ENCODE measurements around the gene PCBP3.

PCBP3 gene

DNA sequence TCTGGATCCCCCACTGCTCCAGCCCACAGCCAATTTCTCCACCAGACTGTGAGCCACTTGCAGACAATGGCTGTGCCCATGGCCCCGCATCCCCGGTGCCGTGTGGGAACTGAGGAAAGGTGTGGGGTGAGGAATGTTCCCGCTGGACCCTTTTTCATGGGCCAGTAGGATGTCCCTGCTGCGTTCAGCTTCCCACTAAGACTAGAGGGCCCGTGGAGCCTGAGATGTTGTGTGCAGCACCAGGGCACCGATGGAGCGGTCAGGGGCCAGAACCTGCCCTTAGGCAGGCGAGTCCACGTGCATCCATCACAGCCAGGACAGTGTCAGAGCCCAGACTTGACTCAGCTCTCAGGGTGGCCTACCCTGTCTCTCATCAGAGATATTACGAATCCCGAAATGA, 232.4 kb downstream of the PCBP3 start:
- no peak for DNase-seq (ENCODE audit: low read depth)

DNA sequence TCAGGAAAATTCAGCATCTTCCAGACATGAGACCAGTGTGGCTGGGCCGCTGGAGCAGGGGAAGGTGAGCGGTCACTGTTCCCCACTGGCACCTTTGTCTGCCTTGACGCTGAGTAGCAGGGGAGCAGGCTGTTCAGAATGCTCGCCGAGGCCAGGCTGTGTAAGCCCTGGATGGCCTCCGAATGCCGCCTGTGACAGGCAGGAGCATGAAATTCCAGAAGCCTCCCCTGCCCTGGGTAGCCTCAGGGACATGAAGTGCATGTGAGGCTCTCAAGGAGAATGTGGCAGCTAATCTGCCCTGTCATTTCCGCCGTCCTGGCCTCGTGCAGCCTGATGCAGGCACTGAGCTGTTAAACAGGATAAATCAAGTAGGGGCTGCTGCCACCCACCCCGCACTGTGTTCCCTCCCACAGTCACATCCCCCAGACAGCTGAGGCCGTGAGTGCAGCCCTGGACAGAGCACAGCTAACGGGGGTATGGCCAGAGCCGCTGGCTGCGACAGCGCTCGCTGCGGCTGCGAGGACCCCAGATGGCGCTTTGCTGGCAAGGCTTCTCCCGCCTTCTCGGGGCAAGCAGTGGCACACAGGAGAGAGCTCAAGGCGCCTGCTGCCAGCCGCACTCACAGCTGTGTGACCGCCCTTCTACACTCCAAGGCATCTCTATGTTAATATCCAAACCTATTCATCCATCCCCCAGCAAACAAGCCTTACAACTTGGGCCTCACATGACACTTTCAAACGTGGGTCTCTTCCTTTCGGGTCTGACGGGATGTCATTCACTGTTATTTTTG, 233.1 kb downstream of the PCBP3 start:
- no peak for DNase-seq (ENCODE audit: low read depth)

DNA sequence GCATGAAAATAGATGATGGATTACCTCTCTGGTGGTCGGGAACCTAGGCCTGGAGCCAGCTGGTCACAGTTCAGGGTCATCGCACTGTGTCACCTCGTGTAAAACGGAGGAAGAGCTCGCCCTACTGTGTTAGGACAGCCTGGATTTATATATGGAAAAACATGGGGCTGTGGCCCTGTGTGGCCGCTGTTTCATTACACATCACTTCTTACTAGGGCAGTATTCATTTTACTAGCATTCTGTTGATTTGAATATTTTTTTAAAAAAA, 233.6 kb downstream of the PCBP3 start:
- DNase-seq (ENCODE audit: low read depth): no peak

DNA sequence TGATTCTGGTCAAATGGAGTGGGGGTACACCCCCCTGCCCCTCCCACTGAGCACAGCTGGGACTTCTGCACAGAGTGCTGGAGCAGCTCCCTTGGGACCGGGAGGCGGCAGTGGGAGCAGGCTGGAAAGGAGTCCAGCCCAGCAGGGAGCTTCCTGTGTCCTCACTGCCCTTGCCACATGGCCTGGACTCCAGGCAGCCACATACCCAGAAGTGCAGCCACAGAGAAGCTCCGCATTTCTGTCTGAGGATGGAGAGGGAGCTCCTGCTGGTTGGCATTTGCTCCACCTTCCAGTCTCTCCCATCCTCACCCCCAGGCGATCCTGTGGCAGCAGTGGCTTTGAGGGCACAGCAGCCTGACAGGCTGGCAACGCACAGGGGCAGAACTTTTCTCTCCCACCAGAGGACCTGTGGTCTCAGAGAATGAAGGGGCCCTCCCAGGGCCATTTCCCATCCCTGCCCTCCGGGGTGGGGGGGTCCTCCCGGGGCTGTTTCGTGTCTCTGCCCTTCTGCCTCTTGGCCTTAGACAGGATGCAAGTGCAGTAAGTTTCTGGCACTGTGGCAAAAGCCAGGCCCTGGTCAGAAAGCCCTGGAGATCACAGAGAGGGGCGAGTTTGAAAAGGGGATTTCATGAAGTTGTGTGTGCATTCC, 234.4 kb downstream of the PCBP3 start:
- DNase-seq (ENCODE audit: low read depth): no peak

DNA sequence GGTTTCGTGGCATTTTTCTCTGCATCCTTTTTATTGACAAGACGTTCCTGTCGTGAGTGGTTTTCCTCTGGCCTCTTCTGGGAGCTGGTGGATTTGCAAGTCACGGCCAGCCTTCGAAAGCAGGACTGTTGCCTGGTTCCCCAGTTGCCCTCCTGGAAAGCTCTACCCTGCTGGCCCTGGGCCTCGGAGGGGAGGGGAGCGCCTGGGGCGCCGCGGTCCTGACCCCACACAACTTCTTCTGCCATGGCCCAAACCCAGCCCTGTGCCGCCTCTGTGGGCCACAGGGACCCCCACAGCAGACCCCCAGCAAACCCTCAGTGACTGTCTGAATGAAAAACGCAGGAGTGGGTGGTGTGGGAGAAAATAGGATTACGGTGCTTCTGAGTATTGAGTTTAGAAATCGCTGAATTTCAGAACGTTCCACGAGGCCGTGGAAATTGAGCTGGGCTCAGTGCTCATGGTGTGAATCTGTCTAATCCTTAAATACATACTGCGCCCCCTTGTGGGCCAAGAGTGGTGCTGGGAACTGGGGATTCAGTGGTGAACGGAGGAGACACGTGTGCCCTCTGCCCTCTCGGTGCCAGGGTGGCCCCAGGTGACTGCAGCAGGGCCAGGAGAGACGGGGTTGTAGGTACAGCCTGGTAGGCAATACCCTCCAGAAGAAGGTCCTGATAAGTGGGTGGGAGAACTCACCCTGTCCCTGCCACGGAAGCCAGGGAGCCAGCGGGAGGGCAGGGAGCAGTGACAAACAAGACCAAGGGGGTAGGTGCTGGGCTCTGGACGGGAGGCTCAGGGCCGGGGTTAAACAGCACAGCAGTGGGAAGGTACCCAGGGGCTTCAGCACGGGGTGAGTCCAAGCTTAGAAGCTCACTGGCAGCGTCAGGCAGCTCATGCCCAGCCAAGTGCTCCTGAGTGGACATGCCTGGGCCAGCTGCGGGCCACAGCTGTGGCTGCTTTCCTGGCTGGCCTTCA, 236.9 kb downstream of the PCBP3 start:
- peak; percentile 15 for DNase-seq (ENCODE audit: low read depth)

DNA sequence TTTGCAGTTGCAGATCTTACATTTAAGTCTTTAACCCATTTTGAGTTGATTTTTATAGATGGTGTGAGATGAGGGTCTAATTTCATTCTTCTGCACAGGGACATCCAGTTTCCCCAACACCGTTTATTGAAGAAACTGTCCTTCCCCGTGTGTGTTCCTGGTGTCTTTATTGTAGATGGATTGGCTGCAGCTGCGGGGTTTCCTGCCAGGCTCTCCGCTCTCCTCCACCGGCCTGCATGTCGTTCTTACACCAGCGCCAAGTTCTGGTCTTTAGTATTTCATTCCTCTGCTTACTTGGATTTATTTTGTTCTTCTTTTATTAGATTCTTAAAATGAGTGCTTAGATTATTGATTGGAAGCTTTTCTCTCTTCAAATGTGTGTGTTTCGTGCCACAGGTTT, 239.1 kb downstream of the PCBP3 start:
- DNase-seq (ENCODE audit: low read depth): no peak

DNA sequence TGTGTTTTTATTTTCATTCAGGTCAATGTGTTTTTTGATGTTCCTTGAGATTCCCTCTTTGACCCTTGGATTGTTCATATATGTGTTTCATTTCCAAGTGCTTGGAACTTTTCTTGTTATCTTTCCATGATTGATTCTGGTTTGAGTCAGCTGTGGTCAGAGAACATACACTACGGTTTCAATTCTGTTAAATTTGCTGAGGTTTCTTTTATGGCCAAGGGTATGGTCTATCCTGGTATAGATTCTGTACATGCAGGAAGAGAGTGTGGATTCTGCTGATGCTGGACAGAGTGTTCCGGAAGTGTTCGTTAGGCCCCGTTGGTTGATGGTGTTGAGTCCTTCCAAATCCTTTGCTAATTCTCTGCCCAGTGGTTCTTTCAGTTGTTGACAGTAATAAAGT, 239.6 kb downstream of the PCBP3 start:
- DNase-seq (ENCODE audit: low read depth): no peak

DNA sequence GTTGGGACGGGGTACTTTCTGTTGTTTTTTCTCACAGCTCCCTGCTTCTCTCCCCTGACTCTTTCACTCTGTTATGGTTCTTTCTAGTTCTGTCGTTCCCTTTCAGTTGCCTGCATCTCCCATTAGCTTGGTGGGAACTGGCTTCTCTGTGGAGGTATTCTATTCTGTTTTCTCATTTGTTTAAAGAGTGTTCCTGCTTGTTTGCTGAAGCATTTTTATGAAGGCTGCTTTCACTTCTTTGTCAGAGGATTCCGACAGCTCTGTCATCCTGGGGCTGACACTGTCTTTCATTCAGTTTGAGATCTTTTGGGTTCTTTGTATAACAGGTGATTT, 242.0 kb downstream of the PCBP3 start:
- no peak for DNase-seq (ENCODE audit: low read depth)

DNA sequence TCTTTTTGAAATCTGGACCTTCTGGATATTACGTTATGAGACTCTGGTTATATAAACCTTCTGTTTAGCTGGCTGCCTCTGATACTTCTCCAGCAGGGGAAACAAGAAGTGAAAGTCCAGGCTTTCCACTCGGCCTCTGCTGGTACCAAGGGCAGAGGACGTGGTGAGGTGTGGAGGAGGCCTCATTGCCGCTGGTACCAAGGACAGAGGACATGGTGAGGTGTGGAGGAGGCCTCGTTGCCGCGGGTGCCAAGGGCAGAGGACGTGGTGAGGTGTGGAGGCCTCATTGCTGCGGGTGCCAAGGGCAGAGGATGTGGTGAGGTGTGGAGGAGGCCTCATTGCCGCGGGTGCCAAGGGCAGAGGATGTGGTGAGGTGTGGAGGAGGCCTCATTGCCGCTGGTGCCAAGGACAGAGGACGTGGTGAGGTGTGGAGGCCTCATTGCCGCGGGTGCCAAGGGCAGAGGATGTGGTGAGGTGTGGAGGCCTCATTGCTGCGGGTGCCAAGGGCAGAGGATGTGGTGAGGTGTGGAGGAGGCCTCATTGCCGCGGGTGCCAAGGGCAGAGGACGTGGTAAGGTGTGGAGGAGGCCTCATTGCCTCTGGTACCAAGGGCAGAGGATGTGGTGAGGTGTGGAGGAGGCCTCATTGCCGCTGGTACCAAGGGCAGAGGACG, 242.5 kb downstream of the PCBP3 start:
- peak; percentile 39 for DNase-seq (ENCODE audit: low read depth)

DNA sequence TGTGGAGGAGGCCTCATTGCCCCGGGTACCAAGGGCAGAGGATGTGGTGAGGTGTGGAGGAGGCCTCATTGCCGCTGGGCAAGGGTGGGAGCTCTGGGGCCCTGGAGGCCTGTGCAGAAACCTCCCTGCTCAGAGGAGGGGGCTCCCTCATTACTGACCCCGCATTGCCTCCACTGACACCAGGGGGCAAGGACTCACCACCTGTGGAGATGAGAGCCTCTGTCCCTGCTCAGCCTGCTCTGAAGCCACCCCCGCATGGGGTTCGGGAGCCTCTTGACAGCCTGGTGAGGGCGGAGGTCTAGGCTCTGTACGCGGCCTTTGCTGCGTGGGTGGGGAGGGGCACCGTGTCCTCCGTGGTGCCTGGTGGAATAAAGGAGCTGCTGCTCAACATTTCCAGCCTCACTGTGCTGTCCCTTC, 243.1 kb downstream of the PCBP3 start:
- no peak for DNase-seq (ENCODE audit: low read depth)

DNA sequence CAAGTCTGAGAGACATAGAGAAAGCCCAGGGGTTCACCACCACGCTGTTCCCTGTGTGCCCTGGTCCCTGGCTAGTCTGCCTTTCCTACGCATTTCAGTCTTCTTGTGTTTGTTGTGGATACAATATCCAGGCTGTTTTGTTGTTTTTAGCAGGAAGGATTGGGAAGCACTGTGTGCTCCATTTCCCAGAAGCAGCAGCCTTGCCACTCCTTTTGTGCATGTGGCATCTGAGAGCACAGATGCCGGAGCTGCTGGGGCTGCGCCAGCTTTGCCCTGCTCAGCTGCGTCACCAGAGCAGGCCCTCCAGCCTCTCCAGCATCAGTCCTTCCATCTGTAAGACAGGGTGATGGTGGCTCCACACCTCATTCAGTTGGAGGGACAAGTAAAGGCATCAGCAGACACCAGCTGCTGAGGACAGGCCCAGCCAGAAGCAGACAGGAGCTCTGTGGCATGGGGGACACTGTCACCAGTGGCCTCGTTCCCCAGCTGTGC, 243.6 kb downstream of the PCBP3 start:
- no peak for DNase-seq (ENCODE audit: low read depth)

DNA sequence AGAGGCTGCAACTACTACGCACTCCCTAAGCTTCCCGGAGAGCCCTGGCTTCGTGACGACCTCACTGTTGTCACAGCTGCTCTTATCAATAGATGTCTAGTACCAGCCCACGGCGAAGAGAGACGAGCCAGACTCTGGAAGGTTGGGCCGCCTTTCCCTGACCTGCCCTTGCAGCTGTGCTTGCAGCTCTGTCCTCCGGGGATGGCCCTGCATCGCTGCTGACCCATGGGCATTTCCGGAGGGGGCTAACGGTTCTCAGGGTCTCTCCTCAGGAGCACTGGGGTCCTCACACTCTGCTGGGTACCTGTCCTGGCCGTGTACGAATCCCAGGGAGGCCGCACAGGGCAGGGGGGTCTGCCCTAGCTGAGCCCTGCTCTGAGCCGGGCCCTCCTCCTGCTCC, 244.3 kb downstream of the PCBP3 start:
- no peak for DNase-seq (ENCODE audit: low read depth)

DNA sequence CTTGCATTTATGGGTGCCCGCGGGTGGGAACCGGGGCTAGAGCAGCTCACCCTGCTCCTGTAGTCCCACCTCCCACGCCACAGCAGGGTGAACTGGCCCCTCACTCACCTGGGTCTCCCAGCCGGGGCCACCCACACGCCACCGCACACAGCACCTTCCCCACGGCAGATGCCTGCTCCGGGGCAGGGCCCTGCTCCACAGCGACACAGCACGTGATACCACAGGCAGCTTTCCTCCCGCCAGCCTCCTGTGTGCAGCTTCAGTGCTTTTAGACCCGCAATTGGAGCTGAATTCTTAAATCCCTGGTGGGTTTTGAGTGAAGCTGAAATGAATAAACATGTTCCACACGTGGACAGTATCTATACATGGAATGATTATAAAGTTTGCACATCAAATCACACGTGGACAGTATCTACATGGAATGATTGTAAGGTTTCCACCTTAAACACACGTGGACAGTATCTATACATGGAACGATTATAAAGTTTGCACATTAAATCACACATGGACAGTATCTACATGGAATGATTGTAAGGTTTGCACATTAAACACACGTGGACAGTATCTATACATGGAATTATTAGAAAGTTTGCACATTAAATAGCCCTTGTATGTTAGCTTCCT, 245.0 kb downstream of the PCBP3 start:
- no peak for DNase-seq (ENCODE audit: low read depth)

DNA sequence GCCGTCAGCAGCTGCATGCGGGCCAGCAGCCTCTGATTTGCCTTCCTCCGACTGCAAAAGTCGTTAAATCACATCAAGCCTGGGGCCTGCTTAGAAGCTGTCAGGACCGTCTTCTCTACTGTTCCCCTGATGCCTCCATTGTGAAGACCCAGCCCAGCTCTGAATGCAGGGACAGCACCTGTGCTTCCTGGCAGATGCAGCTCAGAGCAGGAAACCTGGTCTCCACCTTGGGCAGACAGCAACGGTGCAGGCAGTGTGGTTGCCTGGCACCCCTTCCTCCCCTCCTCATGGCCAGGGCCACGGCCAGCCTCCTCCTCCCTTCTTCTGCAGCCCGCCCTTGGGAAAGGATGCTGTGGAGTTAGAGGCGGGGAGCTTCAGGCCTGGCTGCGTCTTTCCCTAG, 245.7 kb downstream of the PCBP3 start:
- no peak for DNase-seq (ENCODE audit: low read depth)

DNA sequence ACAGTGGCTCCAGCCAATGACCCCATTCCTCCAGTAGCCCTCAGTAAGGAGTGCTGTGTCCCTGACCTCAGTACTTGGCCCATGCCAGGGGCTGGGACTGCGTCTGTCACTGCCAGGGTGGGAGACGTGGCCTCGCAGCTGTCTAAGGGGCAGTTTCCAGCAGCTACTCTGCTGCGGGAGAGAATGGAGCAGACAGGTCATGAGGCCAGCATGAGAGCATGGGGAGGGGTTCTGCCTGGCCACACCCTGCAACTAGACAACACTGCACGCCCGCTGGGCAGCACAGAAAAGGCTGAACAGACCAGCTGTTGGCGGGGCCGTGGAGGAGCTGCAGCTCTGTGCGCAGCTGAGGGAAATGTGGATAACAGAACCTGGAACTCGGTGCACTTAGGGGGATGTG, 246.4 kb downstream of the PCBP3 start:
- DNase-seq (ENCODE audit: low read depth): no peak

DNA sequence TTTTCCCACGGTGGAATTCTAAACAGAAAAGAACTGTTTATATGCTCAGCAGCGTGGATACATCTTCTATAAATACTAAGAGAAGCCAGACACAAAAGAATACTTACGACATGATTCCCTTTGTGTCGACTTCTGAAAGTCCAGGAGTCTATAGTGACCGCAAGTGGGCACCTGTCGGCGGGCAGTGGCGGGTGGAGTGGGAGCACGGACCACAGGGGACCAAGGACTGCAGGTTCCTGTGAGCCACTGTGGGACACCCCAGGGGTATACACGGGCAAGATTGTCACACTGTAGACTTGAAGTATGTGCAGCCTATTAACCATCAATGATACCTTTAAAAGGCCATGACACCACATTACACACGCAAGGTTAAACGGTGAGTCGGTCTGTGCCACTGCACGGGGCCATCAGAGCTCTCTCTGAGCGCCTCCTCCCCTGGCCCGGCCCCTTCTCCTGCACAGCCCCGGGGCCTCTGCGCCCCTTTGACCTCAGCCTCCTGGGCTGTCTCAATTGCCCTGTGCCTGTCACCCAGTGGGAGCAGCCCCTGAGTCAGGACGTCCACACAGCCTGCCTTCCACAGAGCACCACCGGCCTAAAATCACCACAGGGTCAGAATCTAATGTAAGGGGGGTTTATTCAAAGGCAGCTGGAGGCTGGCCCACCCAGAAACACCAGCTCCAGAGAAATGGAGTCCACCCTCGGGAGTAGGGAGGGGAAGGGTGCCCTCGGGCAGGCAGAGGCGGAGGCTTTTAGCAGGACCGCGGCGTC, 248.0 kb downstream of the PCBP3 start:
- DNase-seq (ENCODE audit: low read depth): no peak

DNA sequence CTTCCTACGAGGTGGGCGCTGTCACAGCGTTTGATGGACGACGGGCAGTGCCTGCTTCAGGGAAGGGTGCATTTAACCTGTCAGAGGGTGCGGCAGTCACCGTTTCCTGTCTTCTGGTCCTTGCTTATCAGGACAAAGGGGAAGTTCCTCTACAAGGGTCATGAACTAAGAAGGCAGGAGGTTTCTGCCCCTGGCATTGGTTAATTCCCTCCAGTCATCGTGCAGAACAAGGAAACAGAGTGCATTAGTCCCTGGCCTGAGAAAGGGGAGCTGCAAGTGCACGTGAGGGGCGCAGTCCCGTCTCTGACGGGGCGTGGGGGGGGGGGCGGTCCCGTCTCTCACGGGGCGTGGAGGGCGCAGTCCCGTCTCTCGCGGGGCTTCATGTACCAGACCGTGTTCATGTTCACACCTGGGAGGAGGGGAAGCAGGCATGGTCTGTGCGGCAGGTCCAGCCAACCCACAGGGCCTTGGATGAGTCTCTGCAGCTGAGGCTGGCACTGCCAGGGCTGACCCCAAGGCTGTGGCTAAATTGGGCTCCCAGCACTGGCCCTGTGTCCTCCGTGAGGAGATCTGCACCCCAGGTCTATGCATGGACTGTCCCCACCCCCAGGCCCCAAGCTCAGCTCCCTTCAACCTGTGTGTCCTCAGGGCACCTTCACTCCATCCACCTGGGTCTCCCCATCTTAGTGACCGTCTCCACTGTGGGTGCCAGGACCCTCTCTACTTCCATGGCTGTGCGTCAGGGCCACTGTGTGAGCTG, 248.8 kb downstream of the PCBP3 start:
- peak; percentile 87 for DNase-seq (ENCODE audit: low read depth)

DNA sequence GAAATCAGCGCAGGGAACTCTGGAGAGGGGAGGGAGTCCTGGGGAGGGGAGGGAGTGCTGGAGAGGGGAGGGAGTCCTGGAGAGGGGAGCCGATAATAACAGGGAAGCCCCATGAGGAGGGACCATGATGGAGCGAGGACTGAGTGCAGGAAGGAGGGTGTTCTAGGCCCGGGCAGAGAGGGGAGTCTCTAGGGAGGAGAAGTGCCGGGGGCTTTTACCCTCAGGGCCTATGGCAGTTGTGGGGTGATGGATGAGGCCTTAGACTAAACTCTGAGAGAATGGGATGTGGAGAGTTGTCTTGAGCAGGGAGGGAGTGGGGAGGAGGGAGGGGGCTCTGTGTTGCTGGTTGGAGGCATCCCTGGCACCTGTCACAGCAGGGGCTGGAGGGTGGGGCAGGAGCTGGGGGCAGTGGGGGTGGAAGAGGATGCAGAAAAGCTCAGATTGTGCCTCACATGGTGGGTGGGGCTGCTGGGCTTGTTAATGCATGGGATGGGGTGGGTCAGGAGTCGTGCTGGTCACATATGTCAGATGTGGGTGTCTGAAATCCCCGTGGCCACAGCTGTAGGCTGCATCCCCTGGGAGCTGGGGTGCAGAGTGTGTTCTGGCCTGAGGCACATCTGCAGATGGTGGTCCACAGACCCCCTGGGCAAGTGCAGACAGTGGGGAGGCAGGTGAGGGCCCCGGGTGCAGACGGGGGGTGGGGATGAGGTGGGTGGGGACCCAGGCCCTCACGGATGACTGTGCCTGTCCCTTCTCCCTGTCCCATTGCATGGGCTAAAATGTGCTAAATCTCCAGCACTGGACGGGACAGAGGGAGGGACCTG, 249.6 kb downstream of the PCBP3 start:
- no peak for DNase-seq (ENCODE audit: low read depth)

DNA sequence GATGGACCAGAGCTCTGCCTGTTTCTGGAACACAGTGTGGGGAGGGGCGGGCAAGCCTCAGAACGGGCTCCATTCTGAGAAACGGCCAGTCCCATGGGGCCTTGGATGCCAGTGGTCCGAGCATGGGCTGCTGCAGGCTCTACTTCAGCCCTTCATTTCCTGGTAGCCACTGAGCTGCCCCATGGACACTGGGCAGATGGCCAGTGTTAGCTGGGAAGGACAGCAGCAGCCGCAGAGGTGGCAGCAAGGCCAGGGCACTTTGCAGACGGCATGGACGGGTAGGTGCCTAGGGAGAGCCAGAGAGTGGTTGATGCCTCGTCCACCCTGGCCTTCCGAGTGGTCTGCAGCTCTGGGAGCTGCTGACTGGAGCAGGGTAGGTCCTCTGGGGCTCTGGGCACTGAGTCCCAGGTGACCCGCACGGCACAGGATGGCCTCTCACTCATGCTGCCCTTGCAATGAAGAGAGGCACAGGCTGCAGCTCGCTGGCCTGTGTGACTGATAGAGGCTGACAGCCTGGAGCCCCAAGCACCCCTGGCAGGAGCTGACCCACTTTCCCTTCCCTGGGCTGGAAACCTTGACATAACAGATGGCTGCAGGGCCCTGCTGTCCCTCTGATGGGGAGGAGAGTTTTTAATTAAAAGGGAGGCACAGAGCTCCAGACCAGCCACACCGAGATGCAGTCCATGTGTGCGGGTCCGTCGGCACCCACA, 250.4 kb downstream of the PCBP3 start:
- no peak for DNase-seq (ENCODE audit: low read depth)
